T47D (cell line): Measurements from ENCODE around the gene BRPF1.

Experiments
- DNase-seq, 2 experiments: peaks; one replicate each; pipeline versions ENCODE4 v3.0.0 to v3.0.0-alpha.2; 2011 to 2012; ENCODE audit warnings: low read depth in 1 of 2, low spot score in 1 of 2
- JUND ChIP-seq: IDR thresholded peaks from 2 replicates; pipeline ENCODE4 v1.6.1; 2012; ENCODE audit warnings: low read depth
- in situ Hi-C: cut with HindIII; loops from 2 replicates; pipeline ENCODE4 v1.10.0; 2016; ENCODE audit warnings: low sequenced_read_pairs, low pct_unique_long_range_greater_than_20kb

The BRPF1 gene

GRCh38 chr3:9710174-9710739 is 21.3 kb upstream of the BRPF1 start:
- no peak for DNase-seq
- in situ Hi-C loops: no loop called here
- TF ChIP-seq JUND: no peak

GRCh38 chr3:9712415-9712814 is 19.1 kb upstream of the BRPF1 start:
- DNase-seq: no peak
- TF ChIP-seq JUND: no peak
- in situ Hi-C loops: no loop called here

- DNase-seq: no peak
- no peak for TF ChIP-seq JUND
- in situ Hi-C loops: no loop called here
These were observed 18.4 kb upstream of the BRPF1 start for GRCh38 chr3:9713142-9713541.

GRCh38 chr3:9715136-9715535 is 16.4 kb upstream of the BRPF1 start:
- in situ Hi-C loops: no loop called here
- TF ChIP-seq JUND: no peak
- DNase-seq: peak; percentile 81 to 85

GRCh38 chr3:9715764-9716437 is 15.6 kb upstream of the BRPF1 start:
- DNase-seq: peak; percentile 79 to 88
- TF ChIP-seq JUND: peak; percentile 66; the same call in 1 of the 2 replicates
- in situ Hi-C loops: no loop called here

GRCh38 chr3:9716801-9717555 is 14.6 kb upstream of the BRPF1 start:
- no peak for DNase-seq
- in situ Hi-C loops: no loop called here
- TF ChIP-seq JUND: no peak

GRCh38 chr3:9717563-9717962 is 14.0 kb upstream of the BRPF1 start:
- in situ Hi-C loops: no loop called here
- TF ChIP-seq JUND: no peak
- DNase-seq: no peak

GRCh38 chr3:9718118-9718517 is 13.4 kb upstream of the BRPF1 start:
- in situ Hi-C loops: no loop called here
- no peak for TF ChIP-seq JUND
- DNase-seq: no peak

- no peak for TF ChIP-seq JUND
- in situ Hi-C loops: no loop called here
- no peak for DNase-seq
These were observed 10.4 kb upstream of the BRPF1 start for GRCh38 chr3:9721015-9721699.

GRCh38 chr3:9721700-9722060 is 9.9 kb upstream of the BRPF1 start:
- no peak for TF ChIP-seq JUND
- in situ Hi-C loops: no loop called here
- no peak for DNase-seq

- in situ Hi-C loops: no loop called here
- TF ChIP-seq JUND: no peak
- DNase-seq: no peak
These were observed 5.6 kb upstream of the BRPF1 start for GRCh38 chr3:9725775-9726515.

GRCh38 chr3:9727041-9727595 is 4.4 kb upstream of the BRPF1 start:
- no peak for TF ChIP-seq JUND
- in situ Hi-C loops: no loop called here
- DNase-seq: peak in 1 of 2 experiments; percentile 6
